ES-I3 (cell line): Measurements from ENCODE around the gene EPHX1.
"Not testable (repeated sequence)": the region's sequence is repeated elsewhere in the genome, so short reads cannot be mapped to it uniquely, and the experiment has no call there.

Experiments
- H3K36me3 ChIP-seq: 2 replicates; pipeline ENCODE4 v1.6.1; 2013; ENCODE audit warnings: mild to moderate bottlenecking, low read length, control low read depth, moderate library complexity; ENCODE audit not compliant: insufficient read depth
- H3K4me1 ChIP-seq: 2 replicates; pipeline ENCODE4 v1.6.1; 2013; ENCODE audit warnings: mild to moderate bottlenecking, control low read depth, low read length; ENCODE audit not compliant: insufficient read depth
- H3K9ac ChIP-seq: 2 replicates; pipeline ENCODE4 v1.6.1; 2013; ENCODE audit warnings: low read depth, mild to moderate bottlenecking, low read length, moderate library complexity
- H3K9me3 ChIP-seq: 2 replicates; pipeline ENCODE4 v1.6.1; 2013; ENCODE audit warnings: mild to moderate bottlenecking, low read length, moderate library complexity; ENCODE audit not compliant: control insufficient read depth, insufficient read depth

EPHX1 gene

DNA sequence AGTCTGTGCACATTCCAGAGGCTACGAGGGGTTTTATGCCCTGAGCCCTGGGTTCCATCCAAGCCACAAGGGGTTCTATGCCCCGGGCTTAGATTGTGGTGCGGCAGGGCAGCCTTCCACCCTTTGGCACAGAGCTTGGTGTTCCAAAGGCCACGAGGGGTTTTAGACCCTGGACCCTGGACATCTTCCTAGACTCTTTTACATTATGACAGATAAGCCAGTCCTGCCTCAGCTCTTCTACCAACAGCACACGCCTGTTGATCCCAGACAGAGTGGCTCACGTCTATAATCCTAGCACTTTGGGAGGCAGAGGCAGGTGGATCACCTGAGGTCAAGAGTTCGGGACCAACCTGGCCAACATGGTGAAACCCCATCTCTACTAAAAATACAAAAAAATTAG is 8.8 kb upstream of the EPHX1 start:
- not testable (repeated sequence) for H3K36me3 ChIP-seq, H3K9me3 ChIP-seq, H3K9ac ChIP-seq, H3K4me1 ChIP-seq

- no peaks in the 10 kb centered on the region for H3K9me3 ChIP-seq
- H3K4me1 ChIP-seq = no peaks in the 10 kb centered on the region
- no peak overlapping the region for H3K9ac ChIP-seq
- no peaks in the 10 kb centered on the region for H3K36me3 ChIP-seq
These were observed 3.7 kb upstream of the EPHX1 start for GRCh38 chr1:225806249-225806648.

- H3K9ac ChIP-seq, H3K9me3 ChIP-seq, H3K36me3 ChIP-seq, H3K4me1 ChIP-seq: not testable (repeated sequence)
These were observed 3.2 kb upstream of the EPHX1 start for GRCh38 chr1:225806736-225807135.

DNA sequence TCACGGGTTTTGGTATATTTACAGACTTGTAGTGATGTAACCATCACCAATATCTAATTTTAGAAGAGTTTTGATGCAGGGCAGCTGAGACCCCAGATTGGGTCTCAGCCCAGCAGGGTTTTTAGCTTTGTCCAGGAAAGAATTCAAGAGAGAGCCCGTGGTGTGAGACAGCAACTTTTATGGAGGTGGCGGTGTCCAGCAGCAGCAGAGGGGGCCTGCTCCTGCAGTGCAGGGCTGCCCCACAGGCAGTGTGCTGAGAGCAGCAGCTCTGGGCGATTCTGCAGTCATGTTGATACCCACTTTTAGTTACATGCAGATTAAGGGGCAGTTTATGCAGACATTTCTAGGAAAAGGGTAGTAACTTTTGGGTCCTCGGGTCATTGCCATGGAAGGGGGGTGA is 1.8 kb upstream of the EPHX1 start:
- Histone ChIP-seq H3K4me1 (peaks cover 10% of the 10 kb centered on the region), H3K9ac (no peak overlapping the region), H3K36me3 (no peaks in the 10 kb centered on the region; the same call in 1 of the 2 replicates), H3K9me3 (no peaks in the 10 kb centered on the region)

DNA sequence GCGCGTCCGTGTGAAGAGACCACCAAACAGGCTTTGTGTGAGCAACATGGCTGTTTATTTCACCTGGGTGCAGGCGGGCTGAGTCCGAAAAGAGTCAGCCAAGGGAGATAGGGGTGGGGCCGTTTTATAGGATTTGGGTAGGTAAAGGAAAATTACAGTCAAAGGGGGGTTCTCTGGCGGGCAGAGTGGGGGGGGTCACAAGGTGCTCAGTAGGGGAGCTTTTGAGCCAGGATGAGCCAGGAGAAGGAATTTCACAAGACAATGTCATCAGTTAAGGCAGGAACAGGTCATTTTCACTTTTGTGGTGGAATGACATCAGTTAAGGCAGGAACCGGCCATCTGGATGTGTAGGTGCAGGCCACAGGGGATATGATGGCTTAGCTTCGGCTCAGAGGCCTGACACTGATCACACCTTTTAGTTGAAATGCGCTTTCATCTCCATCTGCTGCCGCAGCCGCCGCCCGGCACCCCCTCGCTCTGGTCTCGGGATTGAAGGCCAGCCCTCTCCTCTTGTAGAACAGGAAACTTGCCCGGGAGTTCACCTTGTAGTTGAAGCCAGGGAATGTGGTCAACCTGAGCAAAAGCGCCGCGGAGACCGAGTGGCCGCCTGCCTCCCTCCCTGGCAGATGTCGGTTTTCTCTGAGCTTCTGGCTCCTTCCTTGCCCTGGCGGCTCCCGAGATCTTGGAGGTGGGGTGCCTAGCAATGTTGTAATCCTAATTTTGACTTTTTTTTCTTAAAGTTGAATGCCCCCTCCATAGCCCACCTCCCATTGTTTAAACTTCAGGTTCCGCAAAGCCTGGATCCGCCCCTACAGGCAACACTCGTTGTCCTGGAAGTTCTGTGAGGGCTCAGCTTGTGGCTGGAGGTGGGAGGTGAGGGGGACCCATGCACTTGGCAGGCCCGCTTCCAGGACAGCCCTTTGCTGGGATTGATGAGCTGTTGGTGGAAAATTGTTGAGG is 935 bp downstream of the EPHX1 start:
- Histone ChIP-seq H3K9ac (peak overlapping the region; percentile 93), H3K4me1 (peaks cover 25% of the 10 kb centered on the region)
- H3K36me3 ChIP-seq, H3K9me3 ChIP-seq: not testable (repeated sequence)

- Histone ChIP-seq H3K9ac (peak overlapping the region; percentile 55), H3K4me1 (peaks cover 33% of the 10 kb centered on the region), H3K9me3 (no peaks in the 10 kb centered on the region), H3K36me3 (no peaks in the 10 kb centered on the region; the same call in 1 of the 2 replicates)
These were observed 1.9 kb downstream of the EPHX1 start for GRCh38 chr1:225811622-225812487.

DNA sequence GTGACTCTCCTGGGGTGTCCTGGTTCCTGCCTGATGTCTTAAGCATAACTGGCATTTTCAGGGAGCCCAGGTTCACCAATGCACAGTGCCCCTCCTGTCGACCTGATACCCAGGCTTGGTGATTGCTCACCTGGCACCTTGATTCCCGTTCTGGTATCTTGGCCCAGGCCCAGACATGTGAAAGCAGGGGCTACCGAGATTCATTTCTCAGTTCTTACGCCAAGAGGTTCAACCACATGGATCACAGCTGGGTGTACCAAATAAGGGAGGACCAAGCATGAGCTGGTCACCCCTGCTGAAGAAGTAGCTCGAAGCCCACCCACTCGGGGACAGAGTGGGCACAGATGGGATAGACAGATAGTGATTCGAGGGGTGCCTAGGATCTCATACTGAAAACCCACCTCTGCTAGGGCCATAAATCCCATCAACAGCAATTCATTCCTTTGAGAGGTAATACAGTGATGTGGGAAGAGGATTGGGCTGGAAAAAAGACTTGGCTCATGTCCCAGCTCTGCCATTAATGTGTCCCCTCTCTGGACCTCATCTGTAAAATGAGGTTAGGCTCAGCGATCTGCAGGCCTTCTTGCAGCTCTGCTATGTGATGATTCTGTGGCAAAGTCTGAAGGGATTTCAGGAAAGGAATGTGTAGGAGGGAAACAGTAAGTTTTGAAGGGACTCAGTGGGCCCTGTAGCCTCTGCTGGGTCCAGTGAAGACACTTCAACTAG is 2.7 kb downstream of the EPHX1 start:
- no peaks in the 10 kb centered on the region for H3K9me3 ChIP-seq
- H3K36me3 ChIP-seq = no peaks in the 10 kb centered on the region; the same call in 1 of the 2 replicates
- H3K9ac ChIP-seq = no peak overlapping the region
- peaks cover 41% of the 10 kb centered on the region for H3K4me1 ChIP-seq

DNA sequence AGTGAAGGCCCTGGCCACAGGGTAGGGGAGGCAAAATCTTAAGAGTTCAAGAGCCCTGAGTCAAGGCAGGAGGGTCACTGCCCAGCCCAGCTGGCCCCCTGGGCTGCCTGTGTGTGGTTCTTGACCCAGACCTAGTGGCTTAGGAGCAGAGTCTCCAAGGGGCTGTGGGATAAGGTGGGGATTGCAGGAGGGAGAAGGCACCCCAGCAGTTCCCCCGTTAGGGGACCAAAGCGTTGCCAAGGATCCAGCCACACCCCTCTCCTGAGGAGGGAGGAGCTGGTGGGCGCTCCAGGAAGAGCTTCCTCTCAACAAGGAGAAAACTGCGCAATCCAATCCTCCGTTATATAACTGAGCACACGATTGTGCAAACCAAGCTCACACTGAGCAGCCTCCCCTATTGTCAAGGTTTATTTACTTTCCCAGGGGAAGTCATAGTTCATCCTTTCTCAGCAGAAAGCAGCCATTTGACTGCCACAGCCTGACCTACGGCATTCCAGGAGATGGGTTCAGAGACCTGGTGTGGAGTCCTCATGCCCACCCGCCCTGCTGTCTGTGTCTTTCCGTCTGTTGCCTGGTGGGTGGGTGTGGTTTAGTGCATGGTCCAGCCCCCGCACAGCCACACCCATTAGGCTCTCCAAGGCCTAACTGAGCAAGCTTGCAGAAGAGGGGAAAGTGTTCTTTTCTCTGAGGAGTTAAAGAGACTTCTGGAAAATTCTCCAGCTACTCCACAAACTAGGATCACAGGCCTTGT is 3.5 kb downstream of the EPHX1 start:
- no peaks in the 10 kb centered on the region; the same call in 1 of the 2 replicates for H3K36me3 ChIP-seq
- H3K9ac ChIP-seq = no peak overlapping the region
- peaks cover 49% of the 10 kb centered on the region for H3K4me1 ChIP-seq
- no peaks in the 10 kb centered on the region for H3K9me3 ChIP-seq

DNA sequence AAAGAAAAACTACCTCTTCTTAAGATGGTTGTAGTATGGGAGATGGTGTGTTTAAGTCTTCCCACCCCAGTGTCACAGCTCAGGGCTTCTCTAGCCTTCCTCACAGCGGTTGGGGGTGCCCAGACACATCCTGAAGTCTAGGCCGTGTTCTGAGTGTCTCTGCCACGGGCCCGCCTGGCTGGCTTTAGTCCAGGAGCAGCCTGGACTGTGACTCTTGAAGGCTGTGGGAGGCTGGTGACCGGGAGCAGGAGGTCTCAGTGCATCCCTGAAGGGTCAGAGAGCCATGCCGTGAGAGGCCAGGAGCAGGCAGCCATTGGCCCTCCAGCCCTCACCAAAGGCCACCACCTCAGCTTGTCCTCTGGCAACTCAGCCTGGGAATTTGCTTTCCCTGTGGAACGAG is 4.5 kb downstream of the EPHX1 start:
- no peak overlapping the region for H3K9ac ChIP-seq
- H3K4me1 ChIP-seq = peaks cover 51% of the 10 kb centered on the region
- no peaks in the 10 kb centered on the region for H3K9me3 ChIP-seq
- H3K36me3 ChIP-seq = no peaks in the 10 kb centered on the region; the same call in 1 of the 2 replicates

DNA sequence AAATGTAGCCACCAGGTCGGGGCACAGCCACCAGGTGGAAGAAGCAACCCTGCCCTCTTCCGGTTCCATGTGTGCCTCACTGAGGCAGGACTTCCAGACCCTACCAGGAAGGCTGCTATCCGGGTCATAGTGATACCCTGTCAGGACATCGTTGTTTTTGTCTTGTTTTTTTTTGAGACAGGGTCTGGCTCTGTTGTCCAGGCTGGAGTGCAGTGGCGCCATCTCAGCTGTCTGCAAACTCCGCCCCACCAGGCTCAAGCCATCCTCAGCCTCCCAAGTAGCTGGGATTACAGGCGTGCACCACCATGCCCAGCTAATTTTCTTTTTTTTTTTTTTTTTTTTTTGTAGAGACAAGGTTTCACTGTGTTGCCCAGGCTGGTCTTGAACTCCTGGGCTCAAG is 5.2 kb downstream of the EPHX1 start:
- H3K9ac ChIP-seq, H3K9me3 ChIP-seq, H3K36me3 ChIP-seq: not testable (repeated sequence)
- H3K4me1 ChIP-seq = peaks cover 51% of the 10 kb centered on the region

DNA sequence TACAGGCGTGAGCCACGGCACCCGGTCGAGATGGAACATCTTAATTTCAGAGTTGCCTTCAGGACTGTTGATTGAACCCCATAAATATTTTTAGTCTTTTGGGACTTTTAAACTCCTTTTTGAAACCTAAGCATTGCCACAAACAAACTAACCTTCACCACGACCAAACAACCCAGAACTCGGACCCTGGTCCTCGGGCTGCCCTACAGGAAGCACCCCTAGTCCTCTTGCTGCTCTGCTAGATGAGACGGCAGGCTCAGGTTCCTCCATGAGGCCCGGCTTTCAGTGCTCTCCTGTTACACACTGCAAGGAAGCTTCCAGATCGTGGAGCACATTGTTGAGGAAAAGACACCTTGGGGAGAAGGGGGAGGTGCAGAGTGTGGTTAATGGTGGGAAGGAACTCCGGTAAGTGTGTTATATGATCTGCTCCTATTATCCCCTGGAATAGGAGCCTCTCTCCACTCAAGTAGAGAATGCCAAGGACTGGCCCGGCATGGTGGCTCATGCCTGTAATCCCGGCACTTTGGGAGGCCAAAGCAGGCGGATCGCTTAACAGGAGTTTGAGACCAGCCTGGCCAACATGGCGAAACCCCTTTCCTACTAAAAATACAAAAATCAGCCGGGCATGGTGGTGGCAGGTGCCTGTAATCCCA is 5.7 kb downstream of the EPHX1 start:
- Histone ChIP-seq H3K36me3 (no peaks in the 10 kb centered on the region; the same call in 1 of the 2 replicates), H3K4me1 (peaks cover 51% of the 10 kb centered on the region), H3K9ac (no peak overlapping the region), H3K9me3 (no peaks in the 10 kb centered on the region)

DNA sequence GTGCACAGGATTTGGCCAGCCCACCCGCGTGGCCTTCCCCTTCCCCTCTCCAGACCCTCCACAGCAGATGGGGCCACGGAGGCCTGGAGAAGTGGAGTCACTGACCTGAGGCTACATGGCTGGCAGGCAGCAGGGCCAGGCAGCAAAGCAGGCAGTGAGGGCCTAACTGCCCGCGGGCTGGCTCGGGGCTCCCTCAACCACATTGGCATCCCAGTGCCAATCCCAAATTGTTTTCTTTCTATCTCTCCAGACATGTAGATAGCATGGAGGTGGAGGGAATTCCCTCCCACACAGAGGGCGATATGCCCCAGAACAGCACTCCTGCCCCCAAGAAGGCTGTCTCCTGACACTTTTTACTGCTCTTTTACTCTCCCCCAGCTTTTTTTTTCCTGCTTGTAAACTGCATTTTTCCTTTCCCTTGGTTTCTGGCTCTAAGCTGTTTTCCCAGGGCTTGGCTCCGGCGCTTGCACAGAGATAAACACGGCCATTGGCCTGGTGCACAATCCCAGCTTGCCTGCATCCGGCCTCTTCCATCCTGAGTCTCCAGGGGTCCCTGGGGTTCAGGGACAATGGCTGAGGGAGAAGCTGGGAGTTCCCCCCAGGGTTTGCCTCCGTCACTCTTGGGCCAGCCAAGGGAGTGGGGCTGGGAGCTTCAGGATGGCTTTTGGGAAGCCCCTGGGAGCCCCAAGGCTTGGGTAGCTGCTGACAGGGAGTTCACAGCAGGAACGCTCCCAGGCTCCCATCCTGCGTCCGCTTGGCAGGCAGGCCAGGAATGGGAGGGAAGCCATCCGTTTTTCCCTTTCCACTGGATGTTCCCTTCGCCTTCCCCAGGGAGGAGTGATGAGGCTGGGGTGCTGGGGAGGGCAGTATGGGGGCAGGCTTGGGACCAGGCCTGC is 7.0 kb downstream of the EPHX1 start:
- Histone ChIP-seq H3K9me3 (no peaks in the 10 kb centered on the region), H3K9ac (no peak overlapping the region), H3K4me1 (peaks cover 48% of the 10 kb centered on the region), H3K36me3 (no peaks in the 10 kb centered on the region; the same call in 1 of the 2 replicates)
